ENCODE measurements around the gene RAB9A.
"Not testable (repeated sequence)": the region's sequence is repeated elsewhere in the genome, so short reads cannot be mapped to it uniquely, and the experiment has no call there.

Gene RAB9A

DNA sequence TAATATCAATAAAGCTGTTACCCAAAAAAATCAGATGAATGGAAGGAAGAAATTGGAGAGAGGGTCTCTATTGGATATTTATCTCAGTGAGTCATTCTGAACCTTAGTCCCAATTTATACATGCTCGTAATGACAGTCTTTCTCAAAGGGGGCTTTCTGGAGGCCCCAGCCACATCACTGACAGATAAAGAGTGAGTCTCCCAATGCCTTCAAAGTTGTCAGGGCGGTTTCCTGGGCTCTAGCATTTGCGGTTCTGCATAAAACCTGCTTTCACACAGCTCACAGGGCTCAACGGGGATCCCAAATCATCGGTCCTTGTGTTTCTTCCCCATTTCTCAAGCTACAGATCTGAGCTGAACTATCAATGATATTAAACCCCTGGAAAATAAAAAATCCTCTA is 18.7 kb upstream of the RAB9A start:
- no peak for DNase-seq

DNA sequence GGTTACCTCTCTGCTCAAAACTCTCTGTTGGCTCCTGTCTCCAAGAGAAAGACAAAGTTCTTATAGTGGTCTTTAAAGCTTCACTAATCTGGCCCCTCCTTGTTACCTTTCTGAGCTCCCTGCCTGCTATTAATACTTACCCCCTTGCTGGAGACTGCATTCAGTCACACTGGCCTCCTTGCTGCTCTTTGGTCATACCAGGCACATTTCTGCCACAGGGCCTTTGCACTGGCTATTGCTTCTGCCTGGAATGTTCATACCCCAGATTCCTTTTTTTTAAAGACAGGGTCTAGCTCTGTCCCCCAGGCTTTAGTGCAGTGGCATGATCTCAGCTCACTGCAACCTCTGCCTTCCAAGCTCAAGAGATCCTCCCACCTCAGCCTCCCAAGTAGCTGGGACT is 15.9 kb upstream of the RAB9A start:
- DNase-seq, result no peak

DNA sequence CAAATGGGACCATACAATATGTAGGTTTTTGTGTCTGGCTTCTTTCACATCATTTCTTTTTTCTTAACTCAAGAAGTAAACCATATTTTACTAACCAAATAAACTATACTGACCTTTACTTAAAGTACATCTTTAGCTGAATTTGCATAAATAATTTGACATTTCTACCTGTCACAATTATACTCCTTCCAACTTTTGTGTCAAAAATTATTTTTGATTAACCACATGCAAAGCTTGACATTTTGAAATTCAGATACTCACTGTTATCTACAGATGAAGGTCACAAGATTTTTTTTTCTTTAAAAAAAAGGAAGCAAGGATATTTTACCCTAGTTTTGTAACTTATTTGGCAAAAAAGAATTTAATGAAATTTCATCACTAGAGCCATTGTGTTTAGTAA is 12.0 kb upstream of the RAB9A start:
- DNase-seq, result no peak

GRCh38 chrX:13679700-13680099 is 9.2 kb upstream of the RAB9A start:
- DNase-seq, result not testable (repeated sequence)

DNA sequence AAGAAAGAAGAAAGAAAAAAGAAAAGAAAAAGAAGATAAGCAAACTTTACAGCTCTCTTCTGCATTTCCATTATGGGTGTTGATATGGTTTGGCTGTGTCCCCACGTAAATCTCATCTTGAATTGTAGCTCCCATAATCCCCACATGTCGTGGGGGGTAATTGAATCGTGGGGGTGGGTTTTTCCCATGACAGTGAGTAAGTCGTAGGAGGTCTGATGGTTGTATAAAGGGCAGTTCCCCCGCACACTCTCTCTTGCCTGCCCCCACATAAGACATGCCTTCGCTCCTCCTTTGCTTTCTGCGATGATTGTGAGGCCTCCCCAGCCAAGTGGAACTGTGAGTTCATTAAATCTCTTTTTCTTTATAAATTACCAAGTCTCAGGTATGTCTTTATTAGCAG is 7.3 kb upstream of the RAB9A start:
- DNase-seq, result no peak

DNA sequence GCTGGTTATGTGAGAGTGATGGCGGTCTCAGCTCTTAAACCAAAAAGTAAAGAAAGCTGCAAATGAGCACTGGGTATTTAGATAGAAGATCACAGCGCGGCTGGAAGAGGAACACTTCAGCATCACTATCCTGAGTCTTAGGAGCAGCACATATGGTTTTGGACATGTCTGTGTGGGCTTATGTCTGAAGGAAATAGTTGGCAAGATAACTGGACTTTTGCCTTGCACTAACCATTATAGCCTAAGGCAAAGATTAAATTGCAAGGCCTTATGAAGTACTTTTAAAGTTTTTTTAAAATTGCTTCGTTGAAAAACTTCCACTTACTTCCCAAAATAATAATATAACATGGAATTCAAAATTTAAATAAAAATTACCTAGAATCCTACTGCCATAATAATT is 4.6 kb upstream of the RAB9A start:
- no peak for DNase-seq

DNA sequence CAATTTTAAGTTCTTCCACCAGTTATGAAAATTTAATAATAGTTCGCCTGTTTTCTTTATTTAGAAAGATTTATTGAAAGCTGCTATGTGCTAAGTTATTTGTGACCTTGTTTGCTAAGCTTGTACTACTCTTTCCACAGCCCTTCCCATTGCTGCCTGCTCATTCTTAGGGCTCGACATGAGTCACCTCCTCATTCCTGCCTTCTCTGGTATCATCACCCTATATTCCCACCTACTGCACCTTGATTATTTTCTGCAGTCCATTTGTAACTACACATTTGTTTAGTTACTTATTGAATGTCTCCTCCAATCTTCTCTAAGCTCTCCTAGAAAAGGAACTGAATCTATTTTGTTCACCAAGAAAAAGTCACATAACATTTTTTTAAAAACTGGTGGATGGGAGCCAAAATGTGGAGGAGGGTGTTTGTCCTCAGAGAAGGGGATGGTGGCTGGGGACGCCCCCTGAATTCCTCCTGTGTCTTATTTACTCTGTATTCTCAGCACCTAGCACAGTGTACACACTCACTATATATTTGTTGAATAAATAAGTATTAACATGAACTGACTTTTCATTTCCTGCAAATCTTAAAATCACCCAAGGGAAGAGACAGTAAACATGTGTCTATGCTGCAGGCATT is 3.7 kb upstream of the RAB9A start:
- DNase-seq, result no peak

GRCh38 chrX:13687203-13687602 is 1.7 kb upstream of the RAB9A start:
- no peak for DNase-seq

GRCh38 chrX:13688384-13688957 is 457 bp upstream of the RAB9A start:
- no peak for DNase-seq

DNA sequence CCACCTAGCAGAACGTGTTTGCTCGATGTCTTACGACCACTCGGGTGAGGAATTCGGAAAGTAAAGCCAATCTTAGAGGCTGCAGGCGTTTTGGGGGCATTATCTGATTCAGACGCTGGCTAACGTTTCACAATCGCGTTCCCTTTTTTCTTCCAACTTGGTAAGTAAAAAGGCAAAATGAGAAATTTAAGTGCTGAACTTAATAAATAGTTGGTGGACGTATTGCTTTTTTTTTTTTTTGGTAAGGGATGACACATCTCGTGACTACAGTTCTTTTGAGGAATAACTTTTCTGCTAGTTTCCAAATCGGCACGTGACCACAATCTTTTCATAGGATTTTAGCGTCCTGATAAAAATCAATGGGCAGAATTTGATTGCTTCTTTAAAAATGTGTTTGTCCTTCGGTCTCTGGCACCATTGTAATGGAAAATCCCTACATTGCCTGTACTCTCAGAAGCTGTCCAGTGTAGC is 848 bp downstream of the RAB9A start:
- no peak for DNase-seq

DNA sequence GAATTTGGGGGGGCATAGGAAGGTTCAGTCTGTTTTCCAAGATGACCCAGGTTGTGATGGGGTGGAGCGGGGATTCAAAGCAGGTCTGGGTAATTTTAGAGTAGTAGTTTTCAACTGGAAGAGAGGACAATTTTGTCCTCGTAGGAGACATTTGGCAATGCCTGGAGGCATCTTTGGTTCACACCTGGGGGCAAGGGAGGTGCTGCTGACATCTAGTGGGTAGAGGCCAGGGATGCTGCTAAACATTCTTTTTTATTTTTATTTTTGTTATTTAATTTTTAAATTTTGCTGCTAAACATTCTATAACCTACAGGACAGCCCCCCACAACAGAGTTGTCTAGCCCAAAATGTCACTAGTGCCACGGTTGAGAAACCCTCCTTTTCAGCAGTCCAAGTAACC is 1.9 kb downstream of the RAB9A start:
- DNase-seq, result no peak

DNA sequence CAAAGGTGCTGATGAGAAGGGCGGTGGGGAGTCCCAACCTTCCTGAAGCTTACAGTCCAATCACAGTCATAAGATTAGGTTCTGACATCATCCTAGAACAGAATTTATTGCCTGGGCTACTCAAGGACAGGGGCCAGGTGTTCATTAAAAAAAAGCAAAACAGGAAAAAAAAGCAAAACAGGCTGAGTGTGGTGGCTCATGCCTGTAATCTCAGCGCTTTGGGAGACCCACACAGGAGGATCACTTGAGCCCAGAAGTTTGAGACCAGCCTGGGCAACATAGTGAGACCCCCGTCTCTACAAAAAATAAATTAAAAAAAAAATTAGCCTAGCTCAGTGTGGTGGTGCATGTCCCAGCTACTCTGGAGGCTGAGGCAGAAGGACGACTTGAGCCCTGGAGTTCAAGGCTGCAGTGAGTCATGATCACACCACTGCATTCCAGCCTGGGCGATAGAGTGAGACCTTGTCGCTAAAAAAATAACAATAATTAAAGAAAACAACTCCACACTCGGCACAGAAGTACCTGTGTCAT is 3.0 kb downstream of the RAB9A start:
- DNase-seq, result no peak

GRCh38 chrX:13692771-13693231 is 3.9 kb downstream of the RAB9A start:
- no peak for DNase-seq

DNA sequence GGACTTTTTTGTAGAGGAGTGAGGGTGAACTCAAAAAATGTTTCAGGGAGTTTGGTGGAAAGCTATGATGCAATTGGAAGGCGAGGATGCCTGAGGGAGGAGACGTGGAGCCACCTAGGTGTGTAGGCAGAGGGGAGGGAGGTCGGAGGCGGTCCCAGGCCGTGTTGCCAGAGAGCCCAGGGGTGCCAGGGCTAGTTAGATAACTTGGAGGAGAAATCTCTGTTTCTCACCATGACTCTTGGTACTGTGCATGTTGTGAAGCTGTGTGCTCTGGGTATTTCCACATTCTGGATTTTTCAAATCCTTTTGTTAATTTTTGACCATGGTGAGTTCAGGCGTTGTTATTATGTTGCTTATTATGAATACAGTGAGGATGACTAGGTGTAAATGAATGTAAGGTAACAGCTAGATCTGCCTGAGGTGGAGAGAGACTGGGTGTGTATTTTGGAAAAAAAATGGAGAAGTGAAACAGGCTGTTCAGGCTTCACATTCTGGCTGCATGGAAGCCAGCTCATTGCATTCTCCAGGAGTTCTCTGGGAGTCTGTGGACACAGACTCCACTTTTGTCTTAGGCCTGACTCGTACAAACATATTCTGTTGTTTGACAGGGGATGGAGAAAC is 4.5 kb downstream of the RAB9A start:
- DNase-seq, result no peak

DNA sequence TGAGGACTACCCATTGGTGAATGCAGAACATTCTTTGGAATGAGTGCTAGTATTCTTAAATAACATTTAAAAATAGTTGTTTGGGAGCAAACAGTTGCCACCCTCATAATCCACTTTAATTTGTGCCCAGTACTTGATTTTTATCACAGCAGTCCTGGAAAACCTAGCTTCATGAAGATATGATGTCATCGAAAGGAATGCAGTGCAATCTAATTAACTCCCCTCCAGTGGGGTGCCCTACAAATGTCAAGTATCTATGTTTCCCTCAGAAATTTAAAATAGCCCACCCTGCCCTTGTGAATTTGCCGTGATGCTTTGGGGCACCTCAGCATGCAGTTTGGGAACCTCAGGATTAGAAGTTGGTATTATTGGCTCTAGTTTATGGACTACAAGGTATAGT is 5.4 kb downstream of the RAB9A start:
- DNase-seq, result no peak

DNA sequence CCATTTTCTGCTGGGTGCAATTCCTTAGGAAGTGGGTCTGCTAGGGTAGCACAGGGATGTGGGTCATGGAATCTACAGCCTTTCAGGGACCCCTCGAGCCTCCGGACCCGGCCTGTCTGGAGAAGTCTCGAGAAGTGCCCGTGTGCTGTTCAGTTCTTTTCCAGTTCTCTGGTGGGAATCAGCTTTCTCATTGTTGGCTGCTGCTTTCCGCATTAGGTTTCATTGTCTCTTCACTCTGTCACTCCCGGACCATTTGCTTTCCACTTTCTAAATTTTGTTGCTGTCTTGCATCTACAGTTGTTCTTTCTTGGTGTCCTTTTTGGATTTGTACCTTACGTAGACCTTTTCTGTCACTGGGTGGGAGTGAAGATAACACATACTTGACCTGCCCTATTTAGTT is 6.1 kb downstream of the RAB9A start:
- DNase-seq, result no peak

GRCh38 chrX:13695601-13696115 is 6.7 kb downstream of the RAB9A start:
- DNase-seq, result no peak

DNA sequence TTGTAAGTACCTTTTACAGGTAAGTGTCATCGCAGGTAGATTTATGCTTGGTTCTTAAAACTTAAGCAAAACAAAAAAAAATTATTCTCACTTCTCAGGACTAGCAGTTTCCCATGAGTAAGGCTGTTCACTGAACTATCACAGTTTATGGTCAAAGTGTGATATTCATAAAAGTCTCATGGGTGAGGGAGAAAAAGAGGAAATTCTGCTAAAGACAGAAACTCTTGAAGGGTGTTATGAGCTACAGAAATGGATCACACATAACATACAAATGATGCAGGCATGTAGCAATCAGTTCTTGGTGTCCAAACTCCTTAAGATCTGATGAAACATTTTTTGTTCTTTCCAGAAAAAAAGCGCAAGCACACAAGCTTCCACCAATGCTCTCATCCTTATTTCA is 8.5 kb downstream of the RAB9A start:
- no peak for DNase-seq

DNA sequence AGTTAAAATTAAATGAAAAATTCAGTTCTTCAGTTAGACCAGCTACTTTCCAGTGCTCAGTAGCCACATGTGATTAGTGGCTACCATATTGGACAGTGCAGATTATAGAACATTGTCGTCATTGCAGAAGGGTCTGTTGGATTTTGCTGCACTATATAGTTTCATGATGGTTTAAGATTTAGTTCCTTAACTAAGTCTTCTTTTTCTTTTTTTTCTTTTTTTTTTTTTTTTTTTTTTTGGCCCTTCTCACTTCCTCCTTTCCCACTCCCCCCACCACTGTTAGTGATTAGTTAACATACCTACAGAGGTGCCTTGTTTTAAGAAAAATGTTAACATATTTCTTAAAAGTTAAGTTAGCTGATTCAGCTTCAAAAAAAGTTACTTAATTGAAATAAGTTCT is 9.0 kb downstream of the RAB9A start:
- no peak for DNase-seq

DNA sequence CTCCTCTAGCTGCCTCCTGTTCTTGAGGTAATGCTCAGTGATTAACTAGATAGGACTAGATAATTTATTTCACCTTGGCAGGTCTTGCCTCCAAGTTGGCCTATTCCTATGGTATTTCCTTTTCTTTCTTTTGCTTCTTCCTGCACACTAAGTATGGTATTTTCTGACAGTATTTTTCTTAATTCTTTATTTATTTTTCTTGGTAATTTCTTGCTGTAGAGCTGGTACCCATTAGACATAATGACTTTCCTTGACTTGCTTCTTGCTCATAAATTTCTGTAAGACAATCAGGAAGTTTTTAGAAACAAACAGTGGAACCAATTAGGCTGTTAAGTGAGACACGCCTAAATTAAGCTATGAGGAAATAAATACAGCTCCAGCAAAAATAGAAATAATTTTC is 9.5 kb downstream of the RAB9A start:
- DNase-seq, result no peak

DNA sequence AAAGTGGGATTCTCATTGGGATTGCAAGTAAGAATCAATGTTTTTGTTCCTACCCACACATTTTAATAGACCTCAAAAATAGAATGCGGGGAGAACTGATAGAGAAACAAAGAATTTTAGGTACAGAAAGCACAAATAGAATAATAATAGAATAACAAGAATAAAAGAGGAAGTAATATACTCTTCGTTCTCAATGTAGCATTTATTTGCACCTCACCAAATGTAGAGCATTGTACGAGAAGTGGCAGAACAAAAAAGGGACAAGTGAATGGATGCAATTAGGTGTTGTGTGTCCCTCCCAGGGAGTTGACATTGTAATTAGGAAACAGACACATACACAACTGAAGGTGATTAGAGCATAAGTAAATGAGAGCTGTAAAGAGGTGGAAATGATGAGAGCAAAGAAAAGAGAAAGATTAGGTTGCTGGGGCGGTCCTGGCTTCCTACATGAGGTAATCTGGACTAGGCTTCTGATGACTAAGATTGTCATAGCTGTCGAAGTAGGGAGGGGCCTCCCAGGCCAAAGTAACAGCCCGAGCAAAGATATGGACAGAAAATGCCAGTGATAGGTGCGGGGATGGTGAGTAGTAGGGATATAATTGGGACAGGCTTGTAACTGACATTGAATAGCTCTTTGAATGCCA is 10.4 kb downstream of the RAB9A start:
- DNase-seq, result no peak

- DNase-seq, result no peak
Measured at GRCh38 chrX:13700380-13700779, 11.5 kb downstream of the RAB9A start.

GRCh38 chrX:13702111-13702789 is 13.3 kb downstream of the RAB9A start:
- no peak for DNase-seq
